ENCODE data around the gene ZBTB26. TPM values are rescaled to one million over a fixed set of nuclear protein-coding genes. Genes with fewer than 3 reads are reported as not detected.
A peak's percentile ranks its signal among the peaks of the same experiment; 100 is the strongest.
"Not testable (repeated sequence)": the region's sequence is repeated elsewhere in the genome, so short reads cannot be mapped to it uniquely, and the experiment has no call there.

Gene ZBTB26
- total RNA-seq, 4 donors from 2014 or later: 8.8 to 14.9 (median 12.4) TPM

DNA sequence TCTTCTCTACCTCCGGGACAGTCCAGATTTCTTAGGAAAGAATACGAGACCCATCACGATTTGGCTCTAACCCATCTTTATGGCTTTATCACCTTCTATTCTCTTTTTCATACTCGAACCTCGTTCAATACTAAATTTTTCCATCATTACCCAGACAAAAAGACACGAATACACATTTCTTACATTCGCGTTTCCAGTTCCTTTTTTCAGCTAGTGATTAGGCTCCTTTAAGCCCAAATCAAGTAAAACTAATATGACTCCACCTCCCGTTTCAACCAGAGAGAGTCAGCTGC, 18.7 kb downstream of the ZBTB26 start:
- TF ChIP-seq, protein P1, sequence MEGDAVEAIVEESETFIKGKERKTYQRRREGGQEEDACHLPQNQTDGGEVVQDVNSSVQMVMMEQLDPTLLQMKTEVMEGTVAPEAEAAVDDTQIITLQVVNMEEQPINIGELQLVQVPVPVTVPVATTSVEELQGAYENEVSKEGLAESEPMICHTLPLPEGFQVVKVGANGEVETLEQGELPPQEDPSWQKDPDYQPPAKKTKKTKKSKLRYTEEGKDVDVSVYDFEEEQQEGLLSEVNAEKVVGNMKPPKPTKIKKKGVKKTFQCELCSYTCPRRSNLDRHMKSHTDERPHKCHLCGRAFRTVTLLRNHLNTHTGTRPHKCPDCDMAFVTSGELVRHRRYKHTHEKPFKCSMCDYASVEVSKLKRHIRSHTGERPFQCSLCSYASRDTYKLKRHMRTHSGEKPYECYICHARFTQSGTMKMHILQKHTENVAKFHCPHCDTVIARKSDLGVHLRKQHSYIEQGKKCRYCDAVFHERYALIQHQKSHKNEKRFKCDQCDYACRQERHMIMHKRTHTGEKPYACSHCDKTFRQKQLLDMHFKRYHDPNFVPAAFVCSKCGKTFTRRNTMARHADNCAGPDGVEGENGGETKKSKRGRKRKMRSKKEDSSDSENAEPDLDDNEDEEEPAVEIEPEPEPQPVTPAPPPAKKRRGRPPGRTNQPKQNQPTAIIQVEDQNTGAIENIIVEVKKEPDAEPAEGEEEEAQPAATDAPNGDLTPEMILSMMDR (IDR thresholded peaks at IDR 0.05): no peak
- no peak for TF ChIP-seq POLR2A (IDR thresholded peaks at IDR 0.05)
- no peak for DNase-seq
- peak overlapping the region; percentile 76 to 86 for H3K27ac ChIP-seq
- no peaks in the 10 kb centered on the region for H3K9me3 ChIP-seq
- H3K27me3 ChIP-seq: no peaks in the 10 kb centered on the region
- peaks cover 0 to 5% of the 10 kb centered on the region in 2 donors for H3K4me1 ChIP-seq
- H3K36me3 ChIP-seq: no peaks in the 10 kb centered on the region
- H3K4me3 ChIP-seq: peak overlapping the region; percentile 68 to 73
- intact Hi-C loops (cut with DNase I; ENCODE audit: low total_unique reads): no loop called here

DNA sequence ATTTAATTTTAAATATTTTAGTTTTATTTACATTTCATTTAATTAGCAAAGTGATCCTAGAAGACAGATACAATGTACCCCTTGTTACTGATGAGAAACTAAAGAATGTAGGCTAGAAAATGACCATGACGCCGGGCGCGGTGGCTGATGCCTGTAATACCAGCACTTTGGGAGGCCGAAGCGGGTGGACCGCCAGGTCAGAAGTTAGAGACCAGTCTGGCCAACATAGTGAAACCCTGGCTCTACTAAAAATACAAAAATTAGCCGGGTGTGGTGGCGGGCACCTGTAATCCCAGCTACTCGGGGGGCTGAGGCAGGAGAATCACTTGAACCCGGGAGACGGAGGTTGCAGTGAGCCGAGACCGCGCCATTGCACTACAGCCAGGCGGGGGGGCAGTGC, 25.2 kb downstream of the ZBTB26 start:
- H3K36me3 ChIP-seq; intact Hi-C loops (cut with DNase I; ENCODE audit: low total_unique reads); H3K9me3 ChIP-seq; H3K27me3 ChIP-seq; H3K27ac ChIP-seq; H3K4me3 ChIP-seq; DNase-seq: not testable (repeated sequence)
- H3K4me1 ChIP-seq: peaks cover 4 to 14% of the 10 kb centered on the region in 2 donors

DNA sequence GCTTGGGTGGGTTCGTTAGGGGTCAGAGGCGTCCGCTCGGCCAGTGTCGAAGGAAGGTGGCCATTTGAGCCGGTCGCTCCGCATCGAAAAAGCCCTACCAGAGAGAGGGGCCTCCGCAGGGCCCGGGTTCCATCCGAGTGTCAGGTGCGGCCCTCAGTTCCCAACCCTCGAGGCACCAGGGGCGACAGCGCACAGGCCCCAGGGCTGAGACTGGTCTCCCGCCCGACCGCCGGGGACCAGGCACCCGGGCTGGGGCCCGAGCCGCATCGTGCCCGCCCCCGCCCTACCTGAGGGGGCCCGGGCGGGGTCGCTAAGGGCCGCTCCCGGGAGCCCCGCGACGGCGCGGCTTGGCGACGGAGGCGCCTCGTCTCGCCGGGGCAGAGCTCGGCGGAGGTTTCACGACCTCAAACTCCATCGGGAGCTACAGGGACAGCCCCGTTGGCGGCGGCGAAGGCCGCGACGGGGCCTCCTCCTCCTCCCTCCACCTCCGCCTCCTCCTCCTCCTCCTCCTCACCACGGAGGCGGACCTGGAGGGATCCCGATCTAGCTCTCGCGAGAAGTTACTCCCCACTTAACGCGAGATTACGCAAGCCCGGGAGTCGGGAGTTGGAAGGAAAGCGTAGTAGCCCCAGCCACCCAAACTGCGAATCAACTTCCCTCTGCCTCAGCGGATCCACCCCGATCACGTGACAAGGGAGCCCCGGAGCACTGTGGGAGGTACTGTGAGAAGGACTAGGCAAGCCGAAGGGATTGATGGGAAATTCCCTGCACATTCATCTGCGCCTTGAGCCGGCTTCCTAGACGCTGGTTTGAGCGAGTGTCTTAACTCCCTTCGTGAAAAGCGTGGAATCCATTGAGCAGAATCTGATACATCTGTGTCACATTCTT, 26.2 kb downstream of the ZBTB26 start, which contains the start of gene RC3H2:
Gene RC3H2 (minus strand): TSS at position 537 of the 888 bp plus-strand sequence. CDS start 7,850 bp downstream, outside the sequence.
- Histone ChIP-seq H3K27me3 (no peaks in the 10 kb centered on the region), H3K9me3 (no peaks in the 10 kb centered on the region), H3K27ac (peak within 1 kb of the TSS; percentile 95 to 97), H3K36me3 (no peaks in the 10 kb centered on the region), H3K4me3 (peak within 1 kb of the TSS; percentile 88 to 89), H3K4me1 (peaks cover 4 to 16% of the 10 kb centered on the region in 2 donors)
- TF ChIP-seq POLR2A (IDR thresholded peaks at IDR 0.05): peak; percentile 98 to 99
- TF ChIP-seq, protein P1 (IDR thresholded peaks at IDR 0.05): peak in 2 of 4 experiments; percentile 1 to 19
- intact Hi-C loops (cut with DNase I; ENCODE audit: low total_unique reads): no loop called here
- peak; percentile 99 to 100 for DNase-seq

DNA sequence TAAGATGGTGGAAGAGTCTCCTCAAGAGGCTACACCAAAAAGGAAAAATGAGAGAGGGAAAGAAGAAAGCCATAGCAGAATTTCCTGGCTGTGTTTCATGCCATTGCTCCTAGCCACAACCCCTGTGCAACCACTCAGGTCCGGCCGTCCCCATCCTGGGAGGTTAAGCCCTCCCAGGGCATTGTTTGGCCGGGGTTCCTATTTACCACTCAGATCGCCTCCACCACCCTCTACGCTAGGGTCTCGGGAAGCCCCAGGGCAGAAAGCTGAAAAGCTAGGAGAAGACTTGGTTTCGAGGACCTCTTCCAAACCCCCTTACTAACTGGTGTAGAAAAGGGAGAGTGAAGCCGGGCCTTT, 26.9 kb downstream of the ZBTB26 start:
- Histone ChIP-seq H3K36me3 (no peaks in the 10 kb centered on the region), H3K4me3 (peak overlapping the region; percentile 88 to 89), H3K27me3 (no peaks in the 10 kb centered on the region), H3K4me1 (peaks cover 4 to 18% of the 10 kb centered on the region in 2 donors), H3K9me3 (no peaks in the 10 kb centered on the region), H3K27ac (peak overlapping the region; percentile 95 to 97)
- intact Hi-C loops (cut with DNase I; ENCODE audit: low total_unique reads): no loop called here
- no peak for TF ChIP-seq POLR2A (IDR thresholded peaks at IDR 0.05)
- TF ChIP-seq, protein P1 (IDR thresholded peaks at IDR 0.05): no peak
- peak in 1 of 2 donors; percentile 28 for DNase-seq

DNA sequence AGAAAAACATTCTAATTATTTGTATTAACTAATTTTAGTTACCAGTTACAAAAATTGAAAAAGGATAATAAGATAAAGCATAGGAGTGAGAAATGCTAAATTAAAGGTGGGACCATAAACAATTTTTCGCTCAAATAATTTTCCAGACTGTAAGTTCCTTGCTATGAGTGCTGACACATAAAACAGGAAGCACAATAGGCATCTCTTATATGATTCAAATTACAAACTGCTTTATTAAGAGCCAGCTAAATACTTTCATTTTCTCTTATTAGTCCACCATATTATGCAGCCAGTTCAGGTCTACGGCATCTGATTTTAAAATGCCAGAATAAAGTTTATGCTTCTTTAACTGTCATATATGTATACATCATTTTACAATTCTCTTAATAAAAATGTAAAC, 30.5 kb downstream of the ZBTB26 start:
- DNase-seq: no peak
- Histone ChIP-seq H3K9me3 (no peaks in the 10 kb centered on the region), H3K27ac (no peak overlapping the region), H3K4me3 (no peak overlapping the region), H3K4me1 (peaks cover 4 to 18% of the 10 kb centered on the region in 2 donors), H3K27me3 (no peaks in the 10 kb centered on the region), H3K36me3 (no peaks in the 10 kb centered on the region)
- intact Hi-C loops (cut with DNase I; ENCODE audit: low total_unique reads): no loop called here
- TF ChIP-seq POLR2A (IDR thresholded peaks at IDR 0.05): no peak
- TF ChIP-seq, protein P1 (IDR thresholded peaks at IDR 0.05): no peak

All from uterus (tissue), 4 donors.